Measurements from ENCODE around the gene SUPT16H. TPM values are rescaled to one million over a fixed set of nuclear protein-coding genes. Genes with fewer than 3 reads are reported as not detected.

SUPT16H gene
- total and polyA plus RNA-seq, 2 donors (not counting 1 experiment from before 2014, with no cell fraction given): 28.3 to 78.3 TPM

DNA sequence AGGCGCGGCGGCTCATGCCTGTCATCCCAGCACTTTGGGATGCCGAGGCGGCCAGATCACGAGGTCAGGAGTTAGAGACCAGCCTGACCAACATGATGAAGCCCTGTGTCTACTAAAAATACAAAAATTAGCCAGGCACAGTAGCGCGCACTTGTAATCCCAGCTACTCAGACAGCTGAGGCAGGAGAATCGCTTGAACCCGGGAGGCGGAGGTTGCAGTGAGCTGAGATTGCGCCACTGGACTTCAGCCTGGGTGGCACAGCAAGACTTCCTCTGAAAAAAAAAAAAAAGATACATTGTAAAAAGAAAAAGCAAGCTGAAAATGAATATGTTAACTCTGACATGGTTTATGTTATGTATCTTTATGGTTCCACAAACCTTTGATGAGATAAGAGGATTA, 70.3 kb downstream of the SUPT16H start:
- H3K4me1 ChIP-seq (ENCODE audit: control insufficient read depth in 2 of 2, insufficient read depth in 2 of 2, low read length in 2 of 2): peaks cover 18 to 35% of the 10 kb centered on the region in 2 donors
- H2AFZ ChIP-seq (ENCODE audit: insufficient read depth, low read depth, low read length, poor library complexity, severe bottlenecking): no peak overlapping the region
- H3K4me3 ChIP-seq (ENCODE audit: control extremely low read depth in 1 of 5, extremely low read depth in 1 of 5, insufficient read depth in 1 of 5, low read depth in 2 of 5, low read length in 4 of 5): no peak overlapping the region
- ATAC-seq (ENCODE audit: low read depth) (no peak), DNase-seq (no peak)
- no peaks in the 10 kb centered on the region for H3K79me2 ChIP-seq (ENCODE audit: control insufficient read depth, insufficient read depth, low read length)
- POLR2A ChIA-PET: interaction anchor here (0.5 kb wide), 1 partner anchor 24 kb away, joined by 5 read pairs; no protein-coding TSS in a partner anchor
- H3K4me2 ChIP-seq (replicated peaks; ENCODE audit: low read depth, low read length, poor library complexity, severe bottlenecking): no peak overlapping the region
- intact Hi-C loops (cut with micrococcal nuclease): no loop called here
- Mint-ChIP-seq H3K4me1 (peaks cover 22% of the 10 kb centered on the region), H3K27me3 (no peaks in the 10 kb centered on the region), H3K4me3 (no peak overlapping the region), H3K27ac (no peak overlapping the region), H3K9me3 (ENCODE audit: insufficient read depth) (no peaks in the 10 kb centered on the region)
- H3K9me3 ChIP-seq (ENCODE audit: control extremely low read depth in 1 of 3, control insufficient read depth in 2 of 3, insufficient read depth in 1 of 3, low read length in 2 of 3): peaks cover 0 to 2% (median 0%) of the 10 kb centered on the region in 3 donors
- no peaks in the 10 kb centered on the region for H3K27me3 ChIP-seq (replicated peaks in 1 of 4; ENCODE audit: control extremely low read depth in 1 of 4, control insufficient read depth in 3 of 4, insufficient read depth in 4 of 4, low read length in 3 of 4)
- H3K36me3 ChIP-seq (replicated peaks in 1 of 2; ENCODE audit: control extremely low read depth in 1 of 2, control insufficient read depth in 1 of 2, extremely low read depth in 1 of 2, insufficient read depth in 2 of 2, low read length in 1 of 2): no peaks in the 10 kb centered on the region
- H3K9ac ChIP-seq (ENCODE audit: low read length): no peak overlapping the region
- no peaks in the 10 kb centered on the region for H4K20me1 ChIP-seq (ENCODE audit: control insufficient read depth, insufficient read depth, low read length, poor library complexity, severe bottlenecking)
- no peak for TF ChIP-seq EZH2 (IDR thresholded peaks at IDR 0.05; ENCODE audit: borderline replicate concordance, insufficient read depth, low read depth, low read length, poor library complexity, severe bottlenecking)
- TF ChIP-seq, protein P1, sequence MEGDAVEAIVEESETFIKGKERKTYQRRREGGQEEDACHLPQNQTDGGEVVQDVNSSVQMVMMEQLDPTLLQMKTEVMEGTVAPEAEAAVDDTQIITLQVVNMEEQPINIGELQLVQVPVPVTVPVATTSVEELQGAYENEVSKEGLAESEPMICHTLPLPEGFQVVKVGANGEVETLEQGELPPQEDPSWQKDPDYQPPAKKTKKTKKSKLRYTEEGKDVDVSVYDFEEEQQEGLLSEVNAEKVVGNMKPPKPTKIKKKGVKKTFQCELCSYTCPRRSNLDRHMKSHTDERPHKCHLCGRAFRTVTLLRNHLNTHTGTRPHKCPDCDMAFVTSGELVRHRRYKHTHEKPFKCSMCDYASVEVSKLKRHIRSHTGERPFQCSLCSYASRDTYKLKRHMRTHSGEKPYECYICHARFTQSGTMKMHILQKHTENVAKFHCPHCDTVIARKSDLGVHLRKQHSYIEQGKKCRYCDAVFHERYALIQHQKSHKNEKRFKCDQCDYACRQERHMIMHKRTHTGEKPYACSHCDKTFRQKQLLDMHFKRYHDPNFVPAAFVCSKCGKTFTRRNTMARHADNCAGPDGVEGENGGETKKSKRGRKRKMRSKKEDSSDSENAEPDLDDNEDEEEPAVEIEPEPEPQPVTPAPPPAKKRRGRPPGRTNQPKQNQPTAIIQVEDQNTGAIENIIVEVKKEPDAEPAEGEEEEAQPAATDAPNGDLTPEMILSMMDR (IDR thresholded peaks at IDR 0.05): no peak
- CTCF ChIA-PET: interaction anchor here (0.6 kb wide), 1 partner anchor 155 kb away, joined by 3 read pairs; no protein-coding TSS in a partner anchor
- no peak overlapping the region for H3K27ac ChIP-seq (ENCODE audit: low read length in 2 of 2)
- WGBS (ENCODE audit: insufficient coverage): 93% methylated on average over 11 of the region's 12 CpGs

DNA sequence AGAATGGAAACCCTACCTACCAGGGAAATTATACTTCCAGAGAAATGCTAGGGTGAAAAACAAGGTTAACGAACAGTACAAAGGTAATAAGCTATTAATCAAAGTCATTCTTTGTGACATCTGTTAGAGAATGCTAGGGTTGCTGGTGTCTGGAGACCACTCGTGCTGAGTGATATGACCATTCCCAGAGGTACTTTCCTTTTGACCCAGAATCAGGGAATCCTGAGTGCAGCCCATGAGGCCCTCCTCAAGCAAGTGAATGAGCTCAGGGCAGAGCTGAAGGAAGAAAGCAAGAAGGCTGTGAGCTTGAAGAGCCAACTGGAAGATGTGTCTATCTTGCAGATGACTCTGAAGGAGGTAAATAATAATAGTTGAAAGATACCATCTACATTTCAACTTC, 72.2 kb downstream of the SUPT16H start:
- Histone ChIP-seq H3K4me2 (replicated peaks; ENCODE audit: low read depth, low read length, poor library complexity, severe bottlenecking) (no peak overlapping the region), H3K9ac (ENCODE audit: low read length) (no peak overlapping the region), H4K20me1 (ENCODE audit: control insufficient read depth, insufficient read depth, low read length, poor library complexity, severe bottlenecking) (no peaks in the 10 kb centered on the region), H3K4me3 (ENCODE audit: control extremely low read depth in 1 of 5, extremely low read depth in 1 of 5, insufficient read depth in 1 of 5, low read depth in 2 of 5, low read length in 4 of 5) (no peak overlapping the region), H3K79me2 (ENCODE audit: control insufficient read depth, insufficient read depth, low read length) (no peaks in the 10 kb centered on the region), H3K4me1 (ENCODE audit: control insufficient read depth in 2 of 2, insufficient read depth in 2 of 2, low read length in 2 of 2) (peaks cover 20 to 36% of the 10 kb centered on the region in 2 donors), H3K27ac (ENCODE audit: low read length in 2 of 2) (no peak overlapping the region), H3K27me3 (replicated peaks in 1 of 4; ENCODE audit: control extremely low read depth in 1 of 4, control insufficient read depth in 3 of 4, insufficient read depth in 4 of 4, low read length in 3 of 4) (no peaks in the 10 kb centered on the region), H2AFZ (ENCODE audit: insufficient read depth, low read depth, low read length, poor library complexity, severe bottlenecking) (no peak overlapping the region), H3K36me3 (replicated peaks in 1 of 2; ENCODE audit: control extremely low read depth in 1 of 2, control insufficient read depth in 1 of 2, extremely low read depth in 1 of 2, insufficient read depth in 2 of 2, low read length in 1 of 2) (no peaks in the 10 kb centered on the region), H3K9me3 (ENCODE audit: control extremely low read depth in 1 of 3, control insufficient read depth in 2 of 3, insufficient read depth in 1 of 3, low read length in 2 of 3) (peaks cover 0 to 2% (median 0%) of the 10 kb centered on the region in 3 donors)
- H3K4me3 Mint-ChIP-seq: no peak overlapping the region
- intact Hi-C loops (cut with micrococcal nuclease): no loop called here
- H3K27ac Mint-ChIP-seq: no peak overlapping the region
- H3K9me3 Mint-ChIP-seq (ENCODE audit: insufficient read depth): no peaks in the 10 kb centered on the region
- TF ChIP-seq, protein P1 (IDR thresholded peaks at IDR 0.05): no peak
- TF ChIP-seq EZH2 (IDR thresholded peaks at IDR 0.05; ENCODE audit: borderline replicate concordance, insufficient read depth, low read depth, low read length, poor library complexity, severe bottlenecking): no peak
- peaks cover 26% of the 10 kb centered on the region for H3K4me1 Mint-ChIP-seq
- DNase-seq: no peak
- H3K27me3 Mint-ChIP-seq: no peaks in the 10 kb centered on the region
- 83% methylated on average over 1 of the region's 2 CpGs for WGBS (ENCODE audit: insufficient coverage)
- ChIA-PET CTCF (interaction anchor here (0.8 to 1.2 kb wide), 3 partner anchors 12 to 125 kb away, joined by 3 read pairs; no protein-coding TSS in a partner anchor), POLR2A (interaction anchor here (1.0 kb wide), 1 partner anchor 41 kb away, joined by 3 read pairs; no protein-coding TSS in a partner anchor)
- ATAC-seq (ENCODE audit: low read depth): no peak
